HT1080 (cell line): ENCODE results near the gene AGL. TPM values are rescaled to one million over a fixed set of nuclear protein-coding genes. Genes with fewer than 3 reads are reported as not detected.
A peak's percentile ranks its signal among the peaks of the same experiment; 100 is the strongest.
"Not testable (repeated sequence)": the region's sequence is repeated elsewhere in the genome, so short reads cannot be mapped to it uniquely, and the experiment has no call there.

Experiments
- DNase-seq: peaks from one replicate; pipeline ENCODE4 v3.0.0-alpha.2; 2015; ENCODE audit warnings: low read depth
- polyA plus RNA-seq, 2 experiments: library from polyadenylated mRNA; depleted of rRNA; stranded (reverse); fragments of >200 nt; gene quantifications; 2 replicates each; pipeline ENCODE4 v1.2.3, GENCODE V29; 2015
- total RNA-seq: library from RNA; depleted of rRNA; stranded (reverse); fragments of >200 nt; shearing (Covaris generic); gene quantifications from 2 replicates; pipeline ENCODE4 v1.2.3, GENCODE V29; 2014; rRNA removed

AGL gene
- total RNA-seq = 3.8 and 5.3 TPM in 2 replicates
- 2.8 and 4.4 TPM in 2 replicates for polyA plus RNA-seq (2015; cell fraction: cytosol; rRNA removed)
- 14.7 and 15.0 TPM in 2 replicates for polyA plus RNA-seq (2015; cell fraction: nucleus; rRNA removed)

- peak; percentile 73 for DNase-seq
Measured at GRCh38 chr1:99849744-99850458, at the start of gene AGL. Gene AGL, plus strand, starts transcription at chr1:99850361. Its CDS starts 682 bp downstream, at chr1:99851043.

- DNase-seq = no peak
Measured at GRCh38 chr1:99801584-99801983, 48.6 kb upstream of the AGL start.

DNA sequence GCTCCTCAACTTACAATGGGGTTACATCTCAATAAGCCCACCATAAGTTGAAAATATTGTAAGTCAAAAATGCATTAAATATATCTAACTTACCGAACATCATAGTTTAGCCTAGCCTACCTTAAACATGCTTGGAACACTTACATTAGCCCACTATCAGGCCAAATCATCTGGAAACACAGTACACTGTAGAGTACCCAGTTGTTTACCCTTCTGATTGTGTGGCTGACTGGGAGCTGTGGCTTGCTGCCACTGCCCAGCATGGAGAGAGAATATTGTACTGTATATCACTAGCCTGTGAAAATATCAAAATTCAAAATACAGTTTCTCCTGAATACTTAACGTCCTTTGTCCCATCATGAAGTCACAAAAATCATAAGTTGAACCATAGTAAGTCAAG lies 43.3 kb upstream of the AGL start:
- DNase-seq = no peak

GRCh38 chr1:99808391-99809115 lies 41.6 kb upstream of the AGL start:
- peak; percentile 83 for DNase-seq

- DNase-seq = no peak
Measured at GRCh38 chr1:99811075-99811474, 39.1 kb upstream of the AGL start.

DNA sequence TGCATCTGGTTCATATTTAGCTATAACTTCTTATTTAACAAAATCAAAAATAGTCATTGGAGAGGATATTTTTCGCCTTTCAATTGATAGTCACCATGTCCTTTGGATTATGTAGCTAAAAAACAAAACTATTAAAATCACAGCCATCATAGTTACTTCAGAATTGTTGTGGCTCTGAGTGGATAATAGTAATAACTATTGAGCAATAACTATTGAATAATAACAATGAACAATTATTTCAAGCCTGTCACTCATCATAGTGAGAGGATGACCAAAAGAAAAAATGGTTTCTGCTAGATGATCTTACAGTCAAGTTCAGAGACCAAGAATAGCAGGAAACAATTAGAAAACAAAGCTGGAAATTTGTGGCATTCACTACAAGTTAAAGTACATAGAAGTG lies 38.4 kb upstream of the AGL start:
- no peak for DNase-seq

- DNase-seq = no peak
Measured at GRCh38 chr1:99814373-99814900, 35.7 kb upstream of the AGL start.

DNA sequence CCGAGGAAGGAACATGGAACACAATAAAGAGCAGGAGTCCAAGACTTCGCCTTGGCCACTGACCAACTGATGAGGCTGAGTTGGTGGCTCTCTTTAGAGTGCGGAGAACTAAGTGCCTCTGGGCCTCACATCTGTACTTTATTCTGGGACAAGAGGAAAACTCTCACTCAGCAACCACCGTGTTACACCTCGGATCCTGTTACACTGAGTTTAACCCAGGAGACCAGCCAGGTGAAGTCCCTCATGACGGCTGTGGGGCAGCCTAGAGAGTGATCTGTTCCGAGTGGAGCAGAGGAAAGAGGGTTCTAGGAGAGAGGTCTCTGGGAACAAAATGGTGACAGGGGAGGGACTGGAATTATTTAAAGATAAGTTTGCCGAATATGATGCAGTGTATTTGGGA lies 33.5 kb upstream of the AGL start:
- no peak for DNase-seq

- DNase-seq = no peak
Measured at GRCh38 chr1:99818063-99818699, 32.0 kb upstream of the AGL start.

- DNase-seq = no peak
Measured at GRCh38 chr1:99820546-99820945, 29.6 kb upstream of the AGL start.

DNA sequence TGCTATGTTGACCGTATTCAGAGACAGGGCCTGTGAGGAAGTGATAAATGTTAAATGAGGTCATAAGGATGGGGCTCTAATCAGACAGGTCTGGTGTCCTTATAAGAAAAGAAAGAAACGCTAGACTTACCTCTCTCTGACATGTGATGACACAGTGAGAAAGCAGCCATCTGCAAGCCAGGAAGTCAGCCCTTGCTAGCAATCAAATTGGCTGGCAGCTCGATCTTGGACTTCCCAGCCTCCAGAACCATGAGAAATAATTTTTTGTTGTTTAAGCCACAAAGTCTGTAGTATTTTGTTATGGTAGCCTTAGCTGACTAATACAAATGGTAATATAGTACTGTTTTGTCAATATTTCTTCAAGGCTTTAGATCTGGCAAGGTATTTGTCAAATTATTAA lies 25.1 kb upstream of the AGL start:
- no peak for DNase-seq

- no peak for DNase-seq
Measured at GRCh38 chr1:99825702-99826101, 24.5 kb upstream of the AGL start.

- DNase-seq = no peak
Measured at GRCh38 chr1:99827970-99828369, 22.2 kb upstream of the AGL start.

DNA sequence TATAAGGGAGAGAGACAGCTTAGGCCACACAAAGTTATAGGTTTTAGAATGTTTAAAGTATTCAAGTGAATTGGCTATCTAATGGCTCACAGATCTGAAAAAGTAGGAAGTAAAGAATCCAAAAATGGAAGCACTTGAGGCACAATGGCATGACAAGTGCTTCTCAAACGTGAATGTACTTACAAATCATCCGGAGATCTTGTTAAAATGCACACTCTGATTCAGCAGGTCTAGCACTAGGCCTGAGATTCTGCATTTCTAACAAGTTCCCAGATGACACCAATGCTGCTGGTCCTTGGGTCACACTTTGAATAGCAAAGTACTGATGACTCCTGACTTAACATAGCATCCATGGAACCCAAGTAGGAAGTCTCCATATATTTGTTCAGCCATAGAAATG lies 20.9 kb upstream of the AGL start:
- no peak for DNase-seq

GRCh38 chr1:99833911-99834310 lies 16.2 kb upstream of the AGL start:
- not testable (repeated sequence) for DNase-seq

DNA sequence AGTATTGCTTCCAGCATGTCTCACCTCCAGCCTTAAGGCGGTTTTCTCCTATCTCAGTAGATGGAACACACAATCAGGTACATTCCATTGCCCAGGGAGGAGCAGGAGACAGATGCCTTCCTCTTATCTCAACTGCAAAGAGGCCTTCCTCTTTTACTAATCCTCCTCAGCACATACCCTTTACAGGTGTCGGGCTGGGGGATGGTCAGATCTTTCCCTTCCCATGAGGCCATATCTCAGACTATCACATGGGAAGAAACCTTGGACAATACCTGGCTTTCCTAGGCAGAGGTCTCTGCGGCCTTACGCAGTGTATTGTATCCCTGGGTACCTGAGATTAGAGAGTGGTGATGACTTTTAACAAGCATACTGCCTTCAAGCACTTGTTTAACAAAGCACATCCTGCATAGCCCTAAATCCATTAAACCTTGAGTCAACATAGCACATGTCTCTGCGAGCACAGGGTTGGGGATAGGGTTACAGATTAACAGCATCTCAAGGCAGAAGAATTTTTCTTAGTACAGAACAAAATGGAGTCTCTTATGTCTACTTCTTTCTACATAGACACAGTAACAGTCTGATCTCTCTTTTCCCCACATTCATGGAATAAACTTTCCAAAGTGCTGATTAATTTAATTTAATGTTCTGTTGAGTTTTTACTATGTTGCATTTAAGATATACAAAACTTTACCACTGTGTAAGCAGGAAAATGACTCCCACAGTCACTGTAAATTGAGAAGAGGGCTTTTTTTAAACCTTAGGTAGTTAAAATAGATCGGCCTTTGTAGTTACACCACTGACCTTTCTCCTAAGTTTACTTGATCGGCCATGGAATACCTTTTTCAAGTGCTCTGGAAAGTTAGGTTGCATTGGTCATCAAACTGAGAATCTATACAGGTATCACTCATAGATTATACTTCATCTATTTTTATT lies 13.7 kb upstream of the AGL start:
- DNase-seq = not testable (repeated sequence)

- not testable (repeated sequence) for DNase-seq
Measured at GRCh38 chr1:99840353-99840752, 9.8 kb upstream of the AGL start.

DNA sequence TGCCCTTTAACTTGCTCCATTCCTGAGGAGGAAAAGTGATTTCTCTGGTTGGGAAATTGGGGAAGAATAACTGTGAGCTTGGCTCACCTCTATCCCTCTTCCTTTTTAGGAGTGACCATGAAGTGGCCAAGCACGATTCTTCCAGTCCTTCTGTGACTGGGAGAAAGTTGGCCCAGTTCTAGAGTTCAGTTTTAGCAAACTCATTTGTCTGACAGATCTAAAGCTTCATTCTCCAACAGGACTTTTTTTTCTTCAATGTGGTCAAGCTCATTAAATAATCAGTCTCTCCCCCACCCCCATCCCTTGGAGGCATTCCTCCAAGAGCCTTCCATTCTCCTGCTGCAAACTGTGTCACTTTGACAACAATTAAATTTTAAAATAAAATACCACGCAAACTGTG lies 6.4 kb upstream of the AGL start:
- DNase-seq = no peak

- not testable (repeated sequence) for DNase-seq
Measured at GRCh38 chr1:99845201-99845600, 5.0 kb upstream of the AGL start.

DNA sequence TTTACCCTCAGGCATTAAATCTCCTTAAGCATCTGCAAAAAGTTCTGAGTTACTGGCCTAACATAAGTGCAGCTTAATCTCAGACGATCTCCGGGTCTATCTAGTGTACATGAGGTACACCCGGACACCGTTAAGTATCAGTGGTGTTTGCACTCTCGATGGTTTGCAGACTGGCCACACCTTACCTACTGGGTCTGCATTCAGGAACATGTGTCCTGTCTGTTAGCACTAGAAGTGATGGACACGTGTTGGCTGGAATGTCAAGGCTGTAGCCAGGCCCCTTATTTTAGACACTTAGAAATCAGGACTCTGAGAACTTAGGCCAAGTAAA lies 783 bp upstream of the AGL start:
- DNase-seq = peak; percentile 1
